H9 (cell line): ENCODE data around the gene RHEX. TPM values are rescaled to one million over a fixed set of nuclear protein-coding genes. Genes with fewer than 3 reads are reported as not detected.

Experiments used
- DNase-seq: peaks from one replicate; pipeline ENCODE4 v3.0.0-alpha.2; 2017
- H2AFZ ChIP-seq: one replicate; pipeline ENCODE4 v1.6.1; 2013; ENCODE audit warnings: mild to moderate bottlenecking, low read length, control low read depth, moderate library complexity
- H2AK5ac ChIP-seq: 2 replicates; pipeline ENCODE4 v1.6.1; 2013; ENCODE audit warnings: low read length, control low read depth, mixed read lengths; ENCODE audit not compliant: insufficient read length
- H2BK120ac ChIP-seq: one replicate; pipeline ENCODE4 v1.6.1; 2013; ENCODE audit warnings: low read depth, mild to moderate bottlenecking, low read length, control low read depth, inconsistent platforms; ENCODE audit not compliant: poor library complexity, severe bottlenecking
- H2BK12ac ChIP-seq: 2 replicates; pipeline ENCODE4 v1.6.1; 2013; ENCODE audit warnings: low read length, control low read depth, mixed read lengths, low read depth; ENCODE audit not compliant: insufficient read length
- H2BK15ac ChIP-seq: 2 replicates; pipeline ENCODE4 v1.6.1; 2013; ENCODE audit warnings: low read depth, low read length, control low read depth
- H2BK20ac ChIP-seq: one replicate; pipeline ENCODE4 v1.6.1; 2013; ENCODE audit warnings: low read depth, mild to moderate bottlenecking, low read length, control low read depth, inconsistent platforms; ENCODE audit not compliant: poor library complexity, severe bottlenecking
- H2BK5ac ChIP-seq: 2 replicates; pipeline ENCODE4 v1.6.1; 2013; ENCODE audit warnings: low read length, control low read depth, mixed read lengths; ENCODE audit not compliant: insufficient read length
- H3K14ac ChIP-seq: 2 replicates; pipeline ENCODE4 v1.6.1; 2013; ENCODE audit warnings: low read length, control low read depth; ENCODE audit not compliant: insufficient read depth
- H3K18ac ChIP-seq: 2 replicates; pipeline ENCODE4 v1.6.1; 2013; ENCODE audit warnings: low read depth, mild to moderate bottlenecking, mixed read lengths, low read length, control low read depth; ENCODE audit not compliant: insufficient read length
- H3K23ac ChIP-seq: 2 replicates; pipeline ENCODE4 v1.6.1; 2013; ENCODE audit warnings: low read length, control low read depth, mixed read lengths, low read depth; ENCODE audit not compliant: insufficient read length
- H3K23me2 ChIP-seq: 2 replicates; pipeline ENCODE4 v1.6.1; 2013; ENCODE audit warnings: low read depth, mild to moderate bottlenecking, mixed read lengths, low read length, control low read depth; ENCODE audit not compliant: insufficient read length, poor library complexity, severe bottlenecking
- H3K27ac ChIP-seq: 2 replicates; pipeline ENCODE4 v1.5.1; 2013; ENCODE audit warnings: low read length, control low read depth, mixed read lengths, low read depth; ENCODE audit not compliant: insufficient read length
- H3K27me3 ChIP-seq: 2 replicates; pipeline ENCODE4 v1.6.1; 2013; ENCODE audit warnings: low read length, control low read depth, inconsistent platforms; ENCODE audit not compliant: insufficient read depth
- H3K4ac ChIP-seq: 2 replicates; pipeline ENCODE4 v1.6.1; 2013; ENCODE audit warnings: low read depth, mild to moderate bottlenecking, control low read depth, inconsistent platforms, low read length, moderate library complexity
- H3K4me1 ChIP-seq: 2 replicates; pipeline ENCODE4 v1.6.1; 2013; ENCODE audit warnings: low read length, control low read depth, inconsistent platforms; ENCODE audit not compliant: insufficient read depth
- H3K4me2 ChIP-seq: 2 replicates; pipeline ENCODE4 v1.6.1; 2013; ENCODE audit warnings: low read length, control low read depth, mixed read lengths; ENCODE audit not compliant: insufficient read length, insufficient read depth
- H3K56ac ChIP-seq: 2 replicates; pipeline ENCODE4 v1.6.1; 2013; ENCODE audit warnings: low read depth, mild to moderate bottlenecking, mixed read lengths, low read length, control low read depth; ENCODE audit not compliant: insufficient read length
- H3K79me1 ChIP-seq: 2 replicates; pipeline ENCODE4 v1.6.1; 2013; ENCODE audit warnings: low read depth, mild to moderate bottlenecking, moderate library complexity, low read length, control low read depth, inconsistent platforms; ENCODE audit not compliant: insufficient read depth, poor library complexity, severe bottlenecking
- H3K79me2 ChIP-seq: 2 replicates; pipeline ENCODE4 v1.6.1; 2013; ENCODE audit warnings: low read length, control low read depth, inconsistent platforms; ENCODE audit not compliant: insufficient read depth
- H3K9ac ChIP-seq: 2 replicates; pipeline ENCODE4 v1.6.1; 2013; ENCODE audit warnings: low read length, control low read depth, mixed read lengths; ENCODE audit not compliant: insufficient read length; ENCODE audit errors: extremely low read depth
- H3K9me3 ChIP-seq: one replicate; pipeline ENCODE4 v1.6.1; 2013; ENCODE audit warnings: low read depth, low read length, inconsistent platforms; ENCODE audit not compliant: control insufficient read depth
- H3T11ph ChIP-seq: one replicate; pipeline ENCODE4 v1.6.1; 2013; ENCODE audit warnings: mild to moderate bottlenecking, low read length, control low read depth, inconsistent platforms
- H4K20me1 ChIP-seq: one replicate; pipeline ENCODE4 v1.6.1; 2013; ENCODE audit not compliant: control insufficient read depth, insufficient read length, insufficient read depth
- H4K5ac ChIP-seq: 2 replicates; pipeline ENCODE4 v1.6.1; 2013; ENCODE audit warnings: low read depth, mild to moderate bottlenecking, mixed read lengths, low read length, control low read depth; ENCODE audit not compliant: insufficient read length
- H4K8ac ChIP-seq: replicated peaks from 2 replicates; pipeline ENCODE4 v1.6.1; 2013; ENCODE audit warnings: low read length, control low read depth, mixed read lengths, low read depth; ENCODE audit not compliant: insufficient read length
- H4K91ac ChIP-seq: 2 replicates; pipeline ENCODE4 v1.6.1; 2013; ENCODE audit warnings: low read depth, mild to moderate bottlenecking, moderate library complexity, mixed read lengths, low read length, control low read depth; ENCODE audit not compliant: insufficient read length
- H3K27ac Mint-ChIP-seq, 3 experiments: 2 replicates in 2 of 3; 3 replicates in 1 of 3; pipeline ENCODE4 v1.8.0; 2020 to 2021; ENCODE audit warnings: mixed read lengths in 3 of 3, mild to moderate bottlenecking in 1 of 3, moderate library complexity in 1 of 3
- H3K27me3 Mint-ChIP-seq: 2 replicates; pipeline ENCODE4 v1.8.0; 2021; ENCODE audit warnings: low read depth, mild to moderate bottlenecking, moderate library complexity, mixed read lengths
- H3K36me3 Mint-ChIP-seq, 3 experiments: 2 replicates in 2 of 3; 3 replicates in 1 of 3; pipeline ENCODE4 v1.8.0; 2020 to 2021; ENCODE audit warnings: low read depth in 3 of 3, mixed read lengths in 3 of 3; ENCODE audit not compliant: insufficient read depth in 1 of 3
- H3K4me1 Mint-ChIP-seq, 2 experiments: 2 replicates each; pipeline ENCODE4 v1.8.0; 2020; ENCODE audit warnings: mixed read lengths in 2 of 2
- H3K4me3 Mint-ChIP-seq, 2 experiments: 2 replicates in 1 of 2; 3 replicates in 1 of 2; pipeline ENCODE4 v1.8.0; 2020 to 2021; ENCODE audit warnings: mild to moderate bottlenecking in 2 of 2, mixed read lengths in 2 of 2, moderate library complexity in 1 of 2
- H3K9me3 Mint-ChIP-seq, 2 experiments: 2 replicates in 1 of 2; 3 replicates in 1 of 2; pipeline ENCODE4 v1.8.0; 2020; ENCODE audit warnings: mild to moderate bottlenecking in 2 of 2, mixed read lengths in 2 of 2, moderate library complexity in 1 of 2
- CTCF ChIP-seq: fragments of 200-600 bp; sonication (generic); conservative IDR thresholded peaks from 3 replicates; pipeline ENCODE4 v1.8.0; 2021; ENCODE audit warnings: antibody characterized with exemption, mild to moderate bottlenecking
- WGBS: extraction: QIAGEN DNeasy Blood & Tissue Kit; methylation state at CpG from one replicate; pipeline ENCODE4 v1.1.7; 2013; ENCODE audit warnings: missing lambda C conversion rate, low lambda C conversion rate, mixed read lengths; ENCODE audit not compliant: insufficient read length; ENCODE audit errors: extremely low coverage; 5-methylcytosine and 5-hydroxymethylcytosine counted together
- total RNA-seq: library from RNA; stranded (reverse); gene quantifications from 2 replicates; pipeline ENCODE4 v1.2.1, GENCODE V29; 2021

RHEX gene
- total RNA-seq, 1 experiment from 2014 or later, result not detected

GRCh38 chr1:206030191-206030590, 22.8 kb upstream of the RHEX start:
- Histone ChIP-seq H3K4me2 (no peak overlapping the region), H3K23me2 (no peaks in the 10 kb centered on the region), H3K9ac (no peak overlapping the region), H3K9me3 (no peaks in the 10 kb centered on the region), H2BK12ac (no peak overlapping the region), H3K27ac (no peak overlapping the region), H3K79me2 (no peaks in the 10 kb centered on the region), H4K8ac (no peak overlapping the region), H3K23ac (no peak overlapping the region), H3K56ac (no peak overlapping the region), H3K14ac (no peak overlapping the region), H2AK5ac (no peak overlapping the region), H2BK15ac (no peak overlapping the region), H4K20me1 (no peaks in the 10 kb centered on the region), H2BK20ac (no peak overlapping the region), H3K27me3 (no peaks in the 10 kb centered on the region), H3K4ac (no peak overlapping the region), H2AFZ (no peak overlapping the region), H3K4me1 (no peaks in the 10 kb centered on the region), H2BK120ac (no peak overlapping the region), H2BK5ac (no peak overlapping the region), H3K18ac (no peak overlapping the region), H3K79me1 (no peaks in the 10 kb centered on the region), H4K5ac (no peak overlapping the region), H4K91ac (no peak overlapping the region), H3T11ph (no peak overlapping the region)
- TF ChIP-seq CTCF, result no peak
- WGBS, result no CpG with 5 or more reads among the region's 4 CpGs
- no peak for DNase-seq
- Mint-ChIP-seq H3K4me1 (peaks cover 2 to 8% of the 10 kb centered on the region in 2 experiments; a peak in 2 of 4 replicates), H3K27me3 (no peaks in the 10 kb centered on the region; the same call in 1 of the 2 replicates), H3K27ac (no peak overlapping the region), H3K9me3 (no peaks in the 10 kb centered on the region; a peak in 3 of 5 replicates), H3K4me3 (no peak overlapping the region), H3K36me3 (no peaks in the 10 kb centered on the region)
